ENCODE measurements around the gene DSCAML1. TPM values are rescaled to one million over a fixed set of nuclear protein-coding genes. Genes with fewer than 3 reads are reported as not detected.

Gene DSCAML1
- total RNA-seq, 2 donors from 2014 or later = 0.21 to 0.92 TPM

DNA sequence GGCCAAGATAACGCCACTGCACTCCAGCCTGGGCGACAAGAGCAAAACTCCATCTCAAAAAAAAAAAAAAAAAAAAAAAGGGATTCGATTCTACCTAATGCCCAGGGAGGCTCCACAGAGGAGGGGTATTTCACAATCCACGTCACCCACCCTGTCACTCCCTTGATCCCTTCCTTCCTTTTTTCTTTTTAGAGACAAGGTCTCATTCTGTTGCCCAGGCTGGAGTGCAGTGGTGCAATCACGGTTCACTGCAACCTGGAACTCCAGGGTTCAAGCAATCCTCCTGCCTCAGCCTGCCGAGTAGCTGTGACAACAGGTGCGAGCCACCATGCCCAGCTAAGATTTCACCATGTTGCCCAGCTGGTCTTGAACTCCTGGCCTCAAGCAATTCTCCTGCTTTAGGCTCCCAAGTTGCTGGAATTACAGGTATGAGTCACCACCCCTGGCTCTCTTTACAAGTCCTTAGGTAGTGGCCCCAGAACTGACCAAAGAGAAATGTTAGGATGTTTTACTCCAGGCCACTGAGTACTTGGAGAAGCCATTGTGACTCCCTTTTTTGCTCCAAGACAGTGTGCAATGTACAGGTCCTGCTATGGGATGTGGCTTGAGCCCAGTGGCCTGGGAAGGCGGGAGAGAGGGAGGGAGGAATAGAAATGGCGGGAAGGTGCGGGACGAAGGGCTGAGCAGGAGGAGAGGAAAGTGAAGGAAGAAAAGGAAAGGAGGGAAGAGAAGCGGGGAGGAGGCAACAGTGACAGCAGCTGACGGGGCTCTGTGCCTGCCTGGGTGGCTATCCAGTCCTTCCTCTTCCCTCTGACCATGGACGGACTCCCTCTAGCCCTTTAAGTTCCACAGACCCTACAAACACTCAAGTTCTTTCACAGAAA lies 39.3 kb upstream of the DSCAML1 start:
- Mint-ChIP-seq H3K4me3 (no peak overlapping the region), H3K4me1 (peaks cover 2% of the 10 kb centered on the region), H3K36me3 (ENCODE audit: low read depth) (no peaks in the 10 kb centered on the region), H3K27me3 (peaks cover 37% of the 10 kb centered on the region), H3K27ac (no peak overlapping the region)
- no peak for ATAC-seq
- DNase-seq = no peak
- H3K9me3 ChIP-seq (ENCODE audit: control insufficient read depth, low read length, poor library complexity, severe bottlenecking) = no peaks in the 10 kb centered on the region

DNA sequence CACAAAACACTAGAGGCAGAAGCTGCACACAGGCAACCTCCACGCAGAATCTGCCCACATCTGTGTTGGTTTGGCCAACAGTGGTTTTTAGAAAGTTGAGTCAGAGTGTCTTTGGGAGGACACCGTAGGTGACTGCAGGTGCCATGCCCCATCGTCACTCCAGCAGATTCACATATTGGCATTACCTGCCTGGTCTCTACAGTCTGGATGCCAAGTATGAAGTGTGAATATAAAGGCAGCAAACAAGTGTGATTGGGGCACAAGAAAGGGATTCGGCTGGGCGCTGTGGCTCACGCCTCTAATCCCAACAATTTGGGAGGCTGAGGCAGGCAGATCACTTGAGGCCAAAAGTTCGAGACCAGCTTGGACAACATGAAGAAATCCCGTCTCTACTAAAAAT lies 38.6 kb upstream of the DSCAML1 start:
- no peak for DNase-seq
- H3K4me1 Mint-ChIP-seq = peaks cover 8% of the 10 kb centered on the region
- H3K9me3 ChIP-seq (ENCODE audit: control insufficient read depth, low read length, poor library complexity, severe bottlenecking) = no peaks in the 10 kb centered on the region
- H3K27me3 Mint-ChIP-seq = peaks cover 37% of the 10 kb centered on the region
- H3K27ac Mint-ChIP-seq = no peak overlapping the region
- no peaks in the 10 kb centered on the region for H3K36me3 Mint-ChIP-seq (ENCODE audit: low read depth)
- H3K4me3 Mint-ChIP-seq = no peak overlapping the region
- ATAC-seq = no peak

DNA sequence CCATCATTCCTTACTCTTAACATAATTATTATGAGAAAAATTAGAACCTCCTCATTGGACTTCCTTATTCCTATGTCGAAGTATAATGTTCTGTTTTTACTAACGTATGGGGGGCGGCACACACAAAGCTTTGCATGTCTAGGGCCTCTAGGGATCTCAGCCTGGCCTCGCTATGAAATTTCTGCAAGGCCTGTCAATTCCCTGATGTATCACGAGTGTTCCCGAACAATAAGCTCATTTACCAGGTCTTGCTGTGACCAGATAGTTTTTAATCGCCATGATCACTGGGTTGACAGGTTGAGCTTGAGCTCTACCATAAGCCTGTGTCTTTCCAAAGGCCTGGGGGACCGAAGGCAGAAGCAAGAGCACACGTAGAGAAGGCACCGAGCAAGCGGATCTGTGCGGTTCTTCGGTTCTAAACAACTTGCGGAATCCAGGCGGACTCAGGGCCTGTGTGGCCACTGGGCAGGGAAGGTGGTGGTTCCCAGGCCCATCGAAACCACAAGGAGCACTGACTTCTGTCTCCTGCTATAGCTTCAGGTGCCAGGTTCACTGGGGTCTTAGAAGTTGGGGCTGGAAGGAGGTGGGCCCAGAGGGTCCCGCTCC lies 37.9 kb upstream of the DSCAML1 start:
- no peak overlapping the region for H3K4me3 Mint-ChIP-seq
- no peak for ATAC-seq
- no peaks in the 10 kb centered on the region for H3K9me3 ChIP-seq (ENCODE audit: control insufficient read depth, low read length, poor library complexity, severe bottlenecking)
- H3K4me1 Mint-ChIP-seq = peaks cover 12% of the 10 kb centered on the region
- peak overlapping the region; percentile 37 for H3K27ac Mint-ChIP-seq
- no peaks in the 10 kb centered on the region for H3K36me3 Mint-ChIP-seq (ENCODE audit: low read depth)
- H3K27me3 Mint-ChIP-seq = peaks cover 33% of the 10 kb centered on the region
- DNase-seq = no peak

DNA sequence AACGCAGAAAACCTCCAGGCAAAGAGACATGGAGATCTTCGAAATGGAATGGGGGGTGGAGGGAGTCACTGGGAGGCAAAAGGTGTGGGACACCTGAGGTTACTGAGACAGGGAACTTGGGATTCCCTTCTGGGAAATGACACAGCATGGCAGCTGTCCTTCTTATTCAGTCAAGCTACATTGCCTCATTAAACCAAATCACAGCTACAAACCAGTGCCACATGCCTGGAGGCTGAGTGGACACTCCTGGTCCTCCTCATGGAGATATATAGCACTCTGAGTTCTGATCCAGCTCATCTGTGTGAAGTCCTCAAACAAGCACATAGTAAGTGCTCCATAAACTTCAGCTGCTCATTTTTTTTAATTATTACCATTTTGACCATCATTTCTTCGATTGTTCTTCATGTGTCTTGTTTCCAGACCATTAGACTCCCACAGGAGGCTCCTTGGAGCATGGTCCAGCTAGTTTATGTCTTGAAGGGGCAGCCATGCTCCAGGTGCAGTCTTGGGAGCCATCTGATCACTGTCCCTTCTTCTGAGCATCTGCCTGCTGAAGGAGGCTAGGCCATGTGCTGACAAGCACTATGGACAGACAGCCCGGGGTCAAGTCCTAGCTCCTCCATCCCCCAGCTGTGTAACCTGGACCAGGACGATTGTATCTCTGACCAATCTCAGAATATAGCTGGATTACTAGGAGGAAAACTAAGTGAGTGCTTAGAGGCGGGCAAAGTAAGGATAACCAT lies 37.2 kb upstream of the DSCAML1 start:
- no peak for DNase-seq
- Mint-ChIP-seq H3K27me3 (peaks cover 33% of the 10 kb centered on the region), H3K36me3 (ENCODE audit: low read depth) (no peaks in the 10 kb centered on the region), H3K4me1 (peaks cover 12% of the 10 kb centered on the region), H3K27ac (peak overlapping the region; percentile 37), H3K4me3 (no peak overlapping the region)
- no peaks in the 10 kb centered on the region for H3K9me3 ChIP-seq (ENCODE audit: control insufficient read depth, low read length, poor library complexity, severe bottlenecking)
- no peak for ATAC-seq

DNA sequence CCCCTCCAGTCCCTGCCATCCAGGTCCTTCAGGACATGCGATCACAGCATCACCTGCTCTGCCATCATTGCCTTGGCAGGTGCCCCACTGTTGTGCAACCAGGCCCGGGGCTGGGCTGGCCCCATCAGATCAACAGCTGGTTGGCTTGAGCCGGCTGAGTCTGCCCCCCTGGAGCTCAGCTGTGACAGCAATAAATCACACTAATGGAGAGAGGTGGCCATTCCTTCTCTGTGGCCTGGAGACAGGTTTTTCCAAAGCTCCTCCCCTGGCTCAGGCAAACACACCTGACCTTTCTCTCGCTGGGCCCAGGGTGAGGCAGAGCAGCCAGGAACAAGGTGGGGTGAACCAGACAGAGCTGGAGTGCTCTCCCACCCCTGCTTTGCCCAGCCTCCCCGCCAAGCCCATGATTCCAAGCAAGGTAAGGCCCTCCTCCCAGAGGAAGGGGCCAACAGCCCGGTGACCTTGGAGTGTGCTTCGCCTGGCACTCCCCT lies 36.4 kb upstream of the DSCAML1 start:
- no peak for DNase-seq

DNA sequence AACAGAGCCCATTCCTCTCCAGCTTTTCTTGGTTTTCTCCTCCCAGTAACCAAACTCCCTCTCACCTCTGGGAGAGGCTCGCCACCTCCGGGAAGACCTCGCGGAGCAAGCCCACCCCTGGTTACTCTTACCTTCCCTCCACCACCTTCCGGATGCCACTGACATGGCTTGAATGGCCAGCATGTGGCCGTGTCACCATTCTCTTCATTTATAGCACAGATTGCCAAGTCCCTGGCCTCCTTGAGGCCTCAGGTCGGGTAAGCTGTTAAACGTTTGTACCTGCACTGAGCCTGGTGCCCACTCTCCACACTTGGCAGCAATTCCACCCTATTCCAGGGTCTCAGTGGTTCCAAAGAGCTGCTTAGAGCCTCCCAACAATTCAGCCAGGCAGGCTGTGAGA lies 35.5 kb upstream of the DSCAML1 start:
- no peak for DNase-seq
- H3K27me3 Mint-ChIP-seq = peaks cover 24% of the 10 kb centered on the region
- ATAC-seq = no peak
- peaks cover 21% of the 10 kb centered on the region for H3K4me1 Mint-ChIP-seq
- no peaks in the 10 kb centered on the region for H3K36me3 Mint-ChIP-seq (ENCODE audit: low read depth)
- no peak overlapping the region for H3K4me3 Mint-ChIP-seq
- no peaks in the 10 kb centered on the region for H3K9me3 ChIP-seq (ENCODE audit: control insufficient read depth, low read length, poor library complexity, severe bottlenecking)
- H3K27ac Mint-ChIP-seq = no peak overlapping the region

More for the DNA sequence above, 36.4 kb upstream of the DSCAML1 start:
- H3K27me3 Mint-ChIP-seq = peaks cover 31% of the 10 kb centered on the region
- H3K27ac Mint-ChIP-seq = no peak overlapping the region
- no peaks in the 10 kb centered on the region for H3K36me3 Mint-ChIP-seq (ENCODE audit: low read depth)
- H3K9me3 ChIP-seq (ENCODE audit: control insufficient read depth, low read length, poor library complexity, severe bottlenecking) = no peaks in the 10 kb centered on the region
- H3K4me1 Mint-ChIP-seq = peaks cover 16% of the 10 kb centered on the region
- no peak for ATAC-seq
- no peak overlapping the region for H3K4me3 Mint-ChIP-seq

DNA sequence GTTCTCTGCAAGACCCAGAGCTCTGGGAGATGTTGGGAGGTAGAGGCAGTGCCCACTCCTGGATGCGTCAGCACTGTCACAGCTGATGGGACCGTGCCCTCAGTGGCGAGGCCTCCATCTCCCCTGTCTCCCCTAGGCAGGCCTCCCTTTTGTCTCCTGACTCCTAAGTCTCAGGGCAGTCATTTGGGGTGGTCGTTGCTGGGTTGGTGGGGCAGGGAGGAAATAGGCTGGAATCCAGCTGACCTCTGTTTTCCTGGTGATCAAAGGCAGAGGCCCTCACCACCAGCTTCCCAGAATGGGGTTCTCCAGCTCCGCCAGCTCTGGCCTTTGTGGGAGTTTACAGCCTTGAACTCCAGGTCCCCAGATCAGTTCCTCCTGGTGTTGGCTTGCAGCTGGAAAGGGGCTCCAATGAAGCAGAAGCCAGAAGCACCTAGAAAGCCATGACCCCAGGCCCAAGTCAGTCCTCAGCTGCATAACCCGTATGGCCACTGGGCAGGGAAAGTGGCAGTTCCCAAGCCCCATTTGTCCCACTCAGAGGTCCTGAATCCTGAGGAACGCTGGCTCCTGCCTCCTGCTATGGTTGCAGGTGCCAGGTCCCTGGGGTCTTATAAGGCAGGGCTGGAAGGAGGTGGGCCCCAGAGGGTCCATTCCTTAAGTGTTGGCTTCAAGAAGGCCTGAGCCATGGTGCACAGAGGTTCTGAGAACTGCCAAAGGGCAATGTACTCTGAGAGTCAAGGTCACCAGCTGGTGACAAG lies 34.8 kb upstream of the DSCAML1 start:
- Mint-ChIP-seq H3K36me3 (ENCODE audit: low read depth) (no peaks in the 10 kb centered on the region), H3K27me3 (peaks cover 17% of the 10 kb centered on the region), H3K4me1 (peaks cover 24% of the 10 kb centered on the region), H3K4me3 (peak overlapping the region; percentile 47), H3K27ac (no peak overlapping the region)
- DNase-seq (no peak), ATAC-seq (no peak)
- no peaks in the 10 kb centered on the region for H3K9me3 ChIP-seq (ENCODE audit: control insufficient read depth, low read length, poor library complexity, severe bottlenecking)

DNA sequence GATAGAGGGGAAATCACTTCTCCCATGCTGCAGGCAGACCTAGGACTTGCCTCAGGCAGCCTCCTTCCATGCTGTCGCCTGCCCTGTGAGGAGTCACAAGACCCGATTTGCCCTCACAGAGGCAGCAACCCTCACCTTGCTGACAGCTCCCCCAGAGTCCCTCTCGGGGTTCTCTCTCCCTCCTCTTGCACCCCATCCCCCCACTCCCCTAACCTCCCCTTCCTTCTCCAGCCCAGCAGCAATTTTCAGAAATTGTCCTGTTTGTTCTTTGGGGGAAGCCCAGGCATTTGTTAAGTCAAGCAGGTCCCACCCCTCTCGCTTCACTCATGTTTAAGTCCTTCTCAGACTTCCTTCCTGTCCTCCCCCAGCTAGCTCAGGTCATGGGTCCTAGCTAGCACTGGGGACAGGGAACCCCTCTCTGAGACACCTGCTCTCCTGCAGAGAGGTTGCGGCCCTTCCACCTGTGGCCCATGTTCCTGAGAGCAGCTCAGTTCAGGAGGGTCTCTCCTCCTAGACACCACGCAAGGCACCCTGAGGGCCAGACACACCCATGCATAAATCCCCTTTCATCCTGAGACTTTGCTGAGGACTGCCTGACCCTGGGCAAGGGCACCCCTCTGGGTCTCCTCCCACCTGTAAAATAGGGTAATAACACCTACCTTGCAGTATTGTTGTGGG lies 33.8 kb upstream of the DSCAML1 start:
- no peak for DNase-seq
- peak overlapping the region; percentile 72 for H3K27ac Mint-ChIP-seq
- no peaks in the 10 kb centered on the region for H3K9me3 ChIP-seq (ENCODE audit: control insufficient read depth, low read length, poor library complexity, severe bottlenecking)
- H3K27me3 Mint-ChIP-seq = peaks cover 10% of the 10 kb centered on the region
- no peak for ATAC-seq
- no peak overlapping the region for H3K4me3 Mint-ChIP-seq
- H3K4me1 Mint-ChIP-seq = peaks cover 28% of the 10 kb centered on the region
- H3K36me3 Mint-ChIP-seq (ENCODE audit: low read depth) = no peaks in the 10 kb centered on the region

DNA sequence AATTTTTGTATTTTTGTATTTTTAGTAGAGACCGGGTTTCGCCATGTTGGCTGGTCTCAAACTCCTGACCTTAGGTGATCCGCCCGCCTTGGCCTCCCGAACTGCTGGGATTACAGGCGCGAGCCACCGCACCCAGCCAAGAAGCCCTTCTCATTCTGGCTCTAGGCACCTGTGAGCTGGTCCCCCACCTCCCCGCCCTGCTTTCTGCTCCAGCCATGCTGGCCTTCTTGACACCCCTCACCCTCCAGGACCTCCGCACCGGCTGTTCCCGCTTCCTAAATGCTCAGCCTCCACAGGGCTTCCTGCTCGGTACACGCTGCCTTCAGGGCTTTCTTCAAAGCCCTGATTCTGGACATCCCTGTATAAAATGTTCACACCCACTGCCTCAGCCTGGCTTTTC lies 33.1 kb upstream of the DSCAML1 start:
- no peak for ATAC-seq
- DNase-seq = no peak
- peak overlapping the region; percentile 72 for H3K27ac Mint-ChIP-seq
- peak overlapping the region; percentile 57 for H3K4me3 Mint-ChIP-seq
- H3K27me3 Mint-ChIP-seq = peaks cover 10% of the 10 kb centered on the region
- H3K36me3 Mint-ChIP-seq (ENCODE audit: low read depth) = no peaks in the 10 kb centered on the region
- peaks cover 28% of the 10 kb centered on the region for H3K4me1 Mint-ChIP-seq
- no peaks in the 10 kb centered on the region for H3K9me3 ChIP-seq (ENCODE audit: control insufficient read depth, low read length, poor library complexity, severe bottlenecking)

DNA sequence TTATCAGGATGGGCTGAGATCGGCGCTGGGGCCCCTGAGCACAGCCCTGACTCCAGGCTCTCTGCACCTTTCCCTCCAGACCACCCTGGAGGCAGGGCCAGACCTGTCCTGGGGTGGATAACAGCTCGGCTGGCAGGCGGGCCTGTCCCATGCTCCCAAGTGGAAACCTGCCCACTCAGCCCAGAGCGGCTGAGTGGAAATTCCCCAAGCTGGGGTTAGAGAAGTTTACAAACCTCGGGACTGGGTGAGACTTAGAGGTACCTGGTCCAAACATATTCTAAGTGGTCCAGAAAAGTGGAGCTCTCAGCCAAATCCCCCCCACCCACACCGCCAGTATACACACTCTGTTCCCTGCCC lies 32.3 kb upstream of the DSCAML1 start:
- H3K9me3 ChIP-seq (ENCODE audit: control insufficient read depth, low read length, poor library complexity, severe bottlenecking) = no peaks in the 10 kb centered on the region
- ATAC-seq (no peak), DNase-seq (no peak)
- H3K4me3 Mint-ChIP-seq = no peak overlapping the region
- no peak overlapping the region for H3K27ac Mint-ChIP-seq
- H3K36me3 Mint-ChIP-seq (ENCODE audit: low read depth) = no peaks in the 10 kb centered on the region
- H3K27me3 Mint-ChIP-seq = peaks cover 10% of the 10 kb centered on the region
- H3K4me1 Mint-ChIP-seq = peaks cover 28% of the 10 kb centered on the region

DNA sequence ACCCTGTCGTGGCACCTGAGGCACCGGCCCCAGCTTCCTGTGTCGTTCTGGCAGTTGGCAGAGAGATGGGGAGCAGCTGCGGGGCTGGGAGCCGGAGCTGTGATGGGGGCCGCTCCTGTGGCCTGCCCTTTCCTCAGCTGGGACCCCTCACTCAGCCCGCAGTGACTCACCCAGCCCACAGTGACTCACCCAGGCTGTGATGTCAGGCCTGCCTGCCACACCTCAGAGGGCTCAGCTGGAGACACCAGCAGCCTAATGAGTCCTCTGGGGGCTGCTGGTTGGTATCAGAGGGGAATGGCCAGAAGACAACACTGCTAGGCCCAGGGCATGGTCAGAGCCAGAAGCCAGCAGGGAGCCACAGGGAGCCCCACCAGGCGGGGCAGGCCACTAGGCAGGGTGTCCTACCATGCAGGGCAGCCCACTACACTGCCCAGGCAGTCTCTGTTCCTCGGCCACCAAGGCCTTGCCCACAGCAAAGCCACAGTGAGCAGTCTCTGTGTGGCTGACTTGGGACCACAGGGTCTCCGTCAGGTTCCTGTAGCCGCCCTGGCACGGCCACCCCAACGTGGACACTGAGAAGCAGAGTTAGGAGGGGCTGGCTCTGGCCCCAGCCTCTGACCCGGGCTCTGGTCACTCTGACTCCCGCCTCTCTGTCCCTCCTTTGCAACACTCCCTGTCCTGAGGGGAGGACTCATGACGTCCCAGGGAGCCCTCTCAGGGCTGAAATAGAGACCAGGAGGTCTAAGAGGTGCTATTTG lies 31.8 kb upstream of the DSCAML1 start:
- peak overlapping the region; percentile 24 for H3K27ac Mint-ChIP-seq

More for the DNA sequence above, 31.8 kb upstream of the DSCAML1 start:
- no peaks in the 10 kb centered on the region for H3K9me3 ChIP-seq (ENCODE audit: control insufficient read depth, low read length, poor library complexity, severe bottlenecking)
- DNase-seq (peak in 2 of 3 donors; percentile 36 to 57), ATAC-seq (peak; percentile 93)
- Mint-ChIP-seq H3K36me3 (ENCODE audit: low read depth) (no peaks in the 10 kb centered on the region), H3K4me3 (peak overlapping the region; percentile 69), H3K27me3 (peaks cover 6% of the 10 kb centered on the region), H3K4me1 (peaks cover 28% of the 10 kb centered on the region)

Data from T-helper 17 cell (primary cell).